ENCODE results near the gene FBP2. TPM values are rescaled to one million over a fixed set of nuclear protein-coding genes. Genes with fewer than 3 reads are reported as not detected.
"Not testable (repeated sequence)": the region's sequence is repeated elsewhere in the genome, so short reads cannot be mapped to it uniquely, and the experiment has no call there.

FBP2 gene
- polyA plus RNA-seq, 4 donors, result 0.17 TPM; not detected in 3

DNA sequence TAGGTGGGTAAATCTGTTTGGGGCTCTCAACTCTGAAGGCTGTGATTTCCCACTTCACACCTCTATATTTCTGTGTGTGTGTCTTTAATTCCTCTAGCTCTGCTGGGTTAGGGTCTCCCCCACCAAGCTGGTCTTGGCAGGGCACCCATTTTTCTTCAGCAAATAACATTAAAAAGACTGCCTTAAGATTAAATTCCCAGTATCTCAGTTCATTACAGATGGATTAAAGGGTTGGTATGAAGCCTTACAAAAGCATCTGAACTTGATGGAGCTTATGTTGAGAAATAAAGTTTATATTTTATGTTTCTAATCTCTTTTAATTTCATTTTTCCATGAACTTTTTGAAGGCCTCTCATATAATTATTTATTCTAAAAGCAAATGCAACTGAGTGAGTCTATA, 27.1 kb downstream of the FBP2 start:
- DNase-seq (ENCODE audit: low read depth in 4 of 4, low spot score in 3 of 4), result no peak

DNA sequence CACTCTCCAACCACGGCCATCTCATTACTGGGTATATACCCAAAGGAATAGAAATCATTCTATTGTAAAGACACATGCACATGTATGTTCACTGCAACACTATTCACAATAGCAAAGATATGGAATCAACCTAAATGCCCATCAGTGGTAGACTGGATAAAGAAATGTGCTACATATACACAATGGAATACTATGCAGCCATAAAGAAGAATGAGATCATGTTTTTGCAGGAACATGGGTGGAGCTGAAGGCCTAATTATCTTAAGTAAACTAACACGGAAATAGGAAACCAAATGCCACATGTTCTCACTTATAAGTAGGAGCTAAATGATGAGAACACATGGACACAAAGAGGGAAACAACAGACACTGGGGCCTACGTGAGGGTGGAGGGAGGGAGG, 29.3 kb downstream of the FBP2 start:
- not testable (repeated sequence) for DNase-seq (ENCODE audit: low read depth in 4 of 4, low spot score in 3 of 4)

DNA sequence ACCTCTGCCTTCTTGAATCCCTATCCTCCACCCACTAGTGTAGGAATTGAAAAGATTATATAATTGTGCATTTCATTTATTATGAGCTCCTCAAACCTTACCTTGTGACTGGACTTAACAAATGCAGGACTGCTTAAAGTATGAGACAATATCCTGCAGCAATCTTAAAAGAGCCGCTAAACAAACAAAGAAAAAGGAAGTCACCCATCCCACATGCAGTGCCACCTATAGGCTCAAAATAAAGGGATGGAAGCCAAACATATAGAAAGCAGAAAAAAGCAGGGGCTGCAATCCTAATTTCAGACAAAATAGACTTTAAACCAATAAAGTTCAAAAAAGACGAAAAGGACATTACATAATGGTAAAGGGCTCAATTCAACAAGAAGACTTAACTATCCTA, 30.1 kb downstream of the FBP2 start:
- no peak for DNase-seq (ENCODE audit: low read depth in 4 of 4, low spot score in 3 of 4)

DNA sequence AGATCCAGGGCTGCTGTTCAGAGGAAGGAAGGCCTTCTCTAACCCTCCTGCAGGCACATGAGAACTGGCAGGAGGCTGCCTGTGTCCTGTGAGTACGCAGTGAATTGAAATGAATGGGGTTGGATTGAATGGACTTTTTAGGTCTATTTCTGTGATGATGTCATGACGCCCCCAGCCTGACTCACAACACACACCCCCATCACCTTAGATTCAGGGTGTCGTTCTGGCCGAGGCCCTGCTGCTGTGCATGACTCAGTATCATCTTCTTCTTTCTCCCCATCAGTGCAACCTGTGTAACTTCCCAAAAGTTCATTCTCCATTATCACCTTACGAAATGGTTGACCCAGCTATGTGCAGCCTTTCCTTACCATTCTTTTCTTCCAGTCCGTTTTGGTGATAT, 33.4 kb downstream of the FBP2 start:
- no peak for DNase-seq (ENCODE audit: low read depth in 4 of 4, low spot score in 3 of 4)

DNA sequence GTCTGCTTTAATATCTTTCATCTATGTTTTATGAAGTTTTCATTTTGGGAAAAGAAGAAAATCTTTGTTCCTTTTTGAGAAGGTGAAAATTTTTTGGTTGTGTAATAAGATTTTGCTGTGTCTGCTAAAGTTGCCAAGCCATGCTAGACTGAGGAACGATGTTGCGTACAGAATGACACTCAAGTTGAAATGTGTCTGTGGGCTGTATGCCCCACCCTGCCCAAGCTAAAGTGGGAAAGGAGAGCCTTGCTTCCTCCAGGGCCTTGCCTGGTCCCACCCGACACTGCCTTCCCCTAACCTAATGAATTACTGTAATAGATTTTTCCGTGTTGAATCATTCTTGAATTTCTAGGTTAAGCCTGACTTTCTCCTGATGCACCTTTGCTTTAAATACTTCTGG, 36.2 kb downstream of the FBP2 start:
- DNase-seq (ENCODE audit: low read depth in 4 of 4, low spot score in 3 of 4), result no peak

DNA sequence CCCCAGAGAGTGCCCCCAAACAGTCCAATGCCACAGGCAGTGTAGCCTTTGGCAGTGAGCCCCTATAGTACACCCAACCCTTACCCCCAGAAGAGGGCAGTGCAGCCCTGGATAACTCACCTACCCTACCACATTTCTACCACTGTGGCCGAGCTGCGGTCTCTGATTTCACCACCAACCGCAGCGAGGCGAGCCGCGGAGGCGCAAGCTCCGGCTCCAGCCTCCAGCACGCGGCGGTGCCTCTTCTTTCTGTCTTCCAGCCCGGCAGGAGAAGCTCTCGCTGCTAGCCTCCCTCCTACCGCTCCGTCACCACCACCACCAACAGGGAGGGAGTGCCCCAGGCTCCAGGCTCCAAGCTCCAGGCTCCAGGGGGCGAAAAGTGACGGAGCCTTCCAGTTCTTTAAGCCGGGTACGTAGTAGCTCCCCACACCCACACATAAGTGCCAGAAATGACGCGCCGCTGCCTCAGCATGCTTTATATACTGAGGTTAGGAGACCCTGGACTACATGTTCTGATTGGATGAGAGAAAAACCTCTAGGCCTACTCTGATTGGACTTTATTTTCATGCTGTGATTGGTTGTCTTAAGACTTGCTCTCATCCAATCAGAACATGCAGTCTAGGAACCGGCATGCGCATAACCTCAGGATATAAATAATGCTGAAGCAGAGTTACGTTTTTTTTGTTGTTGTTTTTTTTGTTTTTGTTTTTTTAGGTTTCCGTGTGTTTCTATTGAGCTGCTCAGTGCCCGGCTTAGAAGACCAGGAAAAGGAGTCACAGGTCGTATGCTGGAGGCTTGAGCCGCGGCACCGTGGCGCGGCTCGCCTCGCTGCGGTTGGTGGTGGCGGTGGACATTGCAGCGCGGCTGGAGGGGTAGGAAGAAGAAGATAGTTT, 38.9 kb downstream of the FBP2 start, which contains the start of gene PCAT7:
Gene PCAT7 (plus strand): TSS at position 645 of the 893 bp plus-strand sequence.
- DNase-seq (ENCODE audit: low read depth in 4 of 4, low spot score in 3 of 4), result no peak

DNA sequence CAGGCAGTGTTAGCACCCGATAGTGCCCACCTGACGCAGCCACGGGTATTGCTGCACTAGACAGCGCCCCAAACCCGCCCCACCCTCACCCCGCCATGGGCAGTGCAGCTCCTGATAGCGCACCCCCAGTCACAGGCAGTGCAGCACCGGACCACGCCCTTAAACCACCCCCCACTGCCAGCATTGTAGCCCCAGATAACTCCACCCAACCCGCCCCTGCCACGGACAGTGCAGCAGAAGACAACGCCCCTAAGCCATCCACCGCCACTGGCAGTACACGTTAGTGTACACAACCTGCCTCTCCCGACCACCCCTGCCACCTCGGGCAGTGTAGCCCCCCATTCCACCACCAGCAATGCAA, 39.6 kb downstream of the FBP2 start:
- no peak for DNase-seq (ENCODE audit: low read depth in 4 of 4, low spot score in 3 of 4)

DNA sequence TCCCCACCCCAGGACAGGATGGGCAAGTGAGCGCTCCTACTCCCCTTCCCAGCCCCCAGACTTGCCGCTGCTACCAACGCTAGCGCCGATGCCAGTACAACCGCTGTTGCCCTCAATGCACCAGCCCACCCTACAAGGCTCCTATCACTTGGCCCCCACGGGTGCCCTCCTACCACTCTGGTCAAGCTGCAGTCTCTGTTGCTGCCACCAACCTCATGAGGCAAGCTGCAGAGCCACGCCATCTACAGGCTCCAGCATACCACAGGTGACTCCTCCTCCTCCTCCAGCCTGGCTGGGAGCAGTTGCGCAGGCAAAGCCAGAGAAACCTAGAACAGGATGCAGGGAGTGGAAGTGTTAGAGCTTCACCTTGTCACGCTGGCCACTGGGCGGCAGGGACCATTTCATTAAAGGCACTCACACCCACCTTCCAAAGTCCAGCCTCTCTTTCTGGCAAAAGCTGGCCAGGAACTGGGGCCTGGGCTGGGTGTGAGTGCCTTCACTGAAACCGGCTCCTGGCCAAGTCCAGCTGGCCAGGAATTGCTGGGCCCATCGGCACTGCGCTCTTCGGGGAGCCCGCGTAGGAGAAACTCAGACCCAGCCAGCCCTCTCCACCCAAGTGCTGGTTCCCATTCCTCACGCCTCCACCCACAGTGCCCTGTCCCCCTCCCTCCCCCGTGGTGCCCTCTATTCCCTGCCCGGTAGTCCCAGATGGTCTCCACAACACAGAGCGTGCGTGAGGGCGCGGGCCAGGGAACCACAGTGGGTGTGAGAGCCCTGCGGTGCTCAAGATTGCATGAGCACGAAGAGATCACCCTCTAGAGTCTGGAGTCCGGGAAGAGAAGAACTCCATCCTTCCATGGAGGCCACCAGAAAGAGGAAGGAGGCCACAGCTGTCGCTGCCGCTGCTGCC, 40.3 kb downstream of the FBP2 start:
- DNase-seq (ENCODE audit: low read depth in 4 of 4, low spot score in 3 of 4), result no peak

DNA sequence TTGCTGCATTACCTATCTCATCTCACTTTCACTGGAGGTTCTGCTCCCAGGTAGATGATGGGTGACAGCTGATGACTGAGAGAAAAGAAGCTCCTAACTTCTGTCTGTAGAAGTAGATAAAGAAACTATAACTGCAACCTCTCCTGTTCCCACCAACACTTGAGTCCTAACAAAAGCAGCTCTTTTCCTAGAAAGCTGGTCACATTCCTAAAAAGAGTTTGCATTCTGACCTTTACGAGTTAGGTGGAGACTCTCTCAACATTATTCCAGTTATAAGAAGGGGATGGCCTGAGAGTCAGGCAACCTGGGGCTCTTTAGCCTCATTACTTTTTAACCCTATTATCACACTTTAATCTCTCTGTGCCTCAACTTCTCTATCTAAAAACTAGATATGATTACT, 47.7 kb downstream of the FBP2 start:
- DNase-seq (ENCODE audit: low read depth in 4 of 4, low spot score in 3 of 4), result no peak

DNA sequence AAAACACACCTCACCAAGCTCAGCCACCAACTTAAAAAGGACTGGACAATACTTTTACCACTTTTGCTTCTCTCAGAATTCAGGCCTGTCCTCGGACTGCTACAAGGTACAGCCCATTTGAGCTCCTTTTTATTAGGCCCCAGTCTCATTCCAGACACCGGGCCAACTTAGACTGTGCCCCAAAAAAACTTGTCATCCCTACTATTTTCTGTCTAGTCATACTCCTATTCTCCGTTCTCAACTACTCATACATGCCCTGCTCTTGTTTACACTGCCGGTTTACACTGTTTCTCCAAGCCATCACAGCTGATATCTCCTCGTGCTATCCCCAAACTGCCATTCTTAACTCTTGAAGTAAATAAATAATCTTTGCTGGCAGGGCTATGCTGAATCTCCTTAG, 49.3 kb downstream of the FBP2 start:
- not testable (repeated sequence) for DNase-seq (ENCODE audit: low read depth in 4 of 4, low spot score in 3 of 4)

DNA sequence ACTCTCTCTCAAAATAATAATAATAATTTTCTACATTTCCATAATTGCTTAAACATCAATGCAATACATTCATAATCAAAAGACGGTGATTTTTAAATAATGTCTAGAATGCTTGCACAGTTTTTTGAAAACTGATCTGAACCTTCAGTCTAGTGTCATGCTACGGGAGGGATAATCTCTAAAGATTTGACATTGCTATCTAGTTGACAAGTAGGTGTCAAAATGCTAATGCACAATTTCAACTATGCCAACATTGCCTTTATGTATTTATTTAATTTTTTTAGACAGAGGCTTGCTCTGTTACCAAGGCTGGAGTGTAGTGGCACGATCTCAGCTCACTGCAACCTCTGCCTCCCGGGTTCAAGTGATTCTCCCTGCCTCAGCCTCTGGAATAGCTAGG, 54.7 kb downstream of the FBP2 start:
- no peak for DNase-seq (ENCODE audit: low read depth in 4 of 4, low spot score in 3 of 4)

DNA sequence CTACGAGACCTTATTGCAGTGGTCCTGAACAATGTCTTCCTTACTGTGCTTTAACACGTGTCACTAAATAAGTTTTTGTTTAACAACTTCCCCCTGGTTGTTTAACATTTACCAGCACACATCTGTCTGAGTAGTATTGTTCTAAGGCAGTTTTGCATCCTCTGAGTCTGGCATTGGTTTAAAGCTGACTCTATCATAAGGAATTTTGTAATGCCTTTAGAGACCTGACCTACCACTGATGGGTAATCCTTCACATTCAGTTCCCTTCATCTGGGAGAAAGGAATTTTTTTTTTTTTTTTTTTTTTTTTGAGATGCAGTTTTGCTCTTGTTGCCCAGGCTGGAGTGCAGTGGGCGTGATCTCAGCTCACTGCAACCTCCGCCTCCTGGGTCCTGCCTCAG, 58.7 kb downstream of the FBP2 start:
- DNase-seq (ENCODE audit: low read depth in 4 of 4, low spot score in 3 of 4), result no peak

DNA sequence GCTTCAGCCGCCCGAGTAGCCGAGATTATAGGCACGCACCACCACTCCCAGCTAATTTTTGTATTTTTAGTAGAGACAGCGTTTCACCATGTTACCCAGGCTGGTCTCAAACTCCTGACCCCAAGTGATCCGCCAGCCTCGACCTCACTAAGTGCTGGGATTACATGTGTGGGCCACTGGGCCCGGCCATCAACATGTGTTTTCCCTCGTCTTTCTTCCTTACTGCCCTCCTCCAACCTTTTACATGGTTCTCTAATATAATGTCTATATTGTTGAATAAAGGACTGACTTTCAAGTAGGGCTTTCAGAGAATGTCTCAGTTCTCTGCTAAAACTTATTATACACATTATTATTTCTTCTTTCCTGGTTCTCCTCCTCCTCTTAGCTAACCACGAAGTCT, 60.0 kb downstream of the FBP2 start:
- DNase-seq (ENCODE audit: low read depth in 4 of 4, low spot score in 3 of 4), result no peak

DNA sequence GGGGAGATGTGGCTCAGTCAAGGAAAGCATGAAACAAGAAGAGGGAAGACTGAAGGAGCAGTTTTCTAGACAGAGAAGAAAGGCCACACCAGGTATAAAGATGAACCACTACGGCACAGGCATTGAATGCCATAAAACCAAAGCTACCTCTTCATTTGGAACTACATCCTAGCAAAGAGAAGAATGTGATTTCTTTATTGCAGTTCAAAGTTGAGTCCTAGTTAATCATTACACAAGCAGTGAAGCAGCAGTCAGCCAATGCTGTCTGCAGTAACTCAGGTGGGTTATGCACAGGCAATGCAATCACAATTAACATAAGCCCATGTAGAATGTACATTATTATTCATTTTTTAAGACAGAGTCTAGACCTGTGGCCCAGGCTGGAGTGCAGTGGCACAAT, 60.5 kb downstream of the FBP2 start:
- DNase-seq (ENCODE audit: low read depth in 4 of 4, low spot score in 3 of 4), result peak in 3 of 4 donors; percentile 21 to 36 (median 27)

DNA sequence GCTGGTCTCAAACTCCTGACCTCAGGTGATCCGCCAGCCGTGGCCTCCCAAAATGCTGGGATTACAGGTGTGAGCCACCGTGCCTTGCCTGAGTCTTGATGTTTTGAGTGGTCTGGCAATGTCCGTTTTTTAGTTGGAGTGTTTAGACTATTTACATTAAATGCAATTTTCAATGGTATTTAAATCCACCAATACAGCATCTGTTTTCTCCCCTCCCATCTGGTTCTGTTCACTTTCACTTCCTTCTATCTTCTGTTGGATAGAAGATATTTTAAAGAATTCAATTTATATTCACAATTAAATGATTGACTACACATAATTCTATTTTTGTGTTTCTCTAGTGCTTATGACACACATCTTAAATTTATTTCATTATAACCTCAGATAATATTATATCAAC, 64.7 kb downstream of the FBP2 start:
- DNase-seq (ENCODE audit: low read depth in 4 of 4, low spot score in 3 of 4), result no peak

DNA sequence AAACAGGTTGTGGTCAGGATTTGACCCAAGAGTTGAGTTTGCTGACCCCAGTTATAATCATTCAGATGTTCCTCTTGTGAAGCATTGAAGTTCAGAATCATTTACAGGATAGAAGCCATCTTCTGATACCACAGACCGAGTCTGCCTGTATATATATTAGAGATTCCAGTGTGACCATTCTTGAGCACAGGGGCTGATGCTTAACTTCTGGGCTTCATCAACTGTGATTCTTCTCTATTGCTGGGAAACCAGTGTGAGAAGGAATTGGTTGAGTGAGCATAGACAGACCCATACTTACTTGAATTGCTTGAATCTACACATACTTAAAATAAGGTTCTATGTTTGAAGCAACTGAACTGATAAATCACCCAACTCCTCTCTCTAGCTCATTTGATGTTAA, 66.7 kb downstream of the FBP2 start:
- DNase-seq (ENCODE audit: low read depth in 4 of 4, low spot score in 3 of 4), result no peak

DNA sequence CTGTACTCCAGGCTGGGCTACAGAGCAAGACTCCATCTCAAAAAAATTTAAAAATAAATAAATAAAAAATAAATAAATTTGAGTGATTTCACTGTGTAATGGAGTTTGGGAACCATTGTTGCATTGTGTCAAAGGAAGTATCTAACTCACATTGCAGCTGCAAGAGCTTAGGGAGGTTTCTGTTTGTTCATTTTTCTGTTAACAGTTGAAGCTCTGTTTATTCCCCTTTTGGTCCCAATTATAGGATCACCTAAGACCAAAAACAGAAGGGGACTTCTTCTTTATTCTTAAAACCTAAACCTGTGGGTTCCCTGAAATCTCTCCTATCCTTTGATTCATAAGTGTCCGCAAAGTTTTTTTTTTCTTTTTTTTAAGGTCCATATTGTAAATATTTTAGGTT, 67.4 kb downstream of the FBP2 start:
- no peak for DNase-seq (ENCODE audit: low read depth in 4 of 4, low spot score in 3 of 4)

DNA sequence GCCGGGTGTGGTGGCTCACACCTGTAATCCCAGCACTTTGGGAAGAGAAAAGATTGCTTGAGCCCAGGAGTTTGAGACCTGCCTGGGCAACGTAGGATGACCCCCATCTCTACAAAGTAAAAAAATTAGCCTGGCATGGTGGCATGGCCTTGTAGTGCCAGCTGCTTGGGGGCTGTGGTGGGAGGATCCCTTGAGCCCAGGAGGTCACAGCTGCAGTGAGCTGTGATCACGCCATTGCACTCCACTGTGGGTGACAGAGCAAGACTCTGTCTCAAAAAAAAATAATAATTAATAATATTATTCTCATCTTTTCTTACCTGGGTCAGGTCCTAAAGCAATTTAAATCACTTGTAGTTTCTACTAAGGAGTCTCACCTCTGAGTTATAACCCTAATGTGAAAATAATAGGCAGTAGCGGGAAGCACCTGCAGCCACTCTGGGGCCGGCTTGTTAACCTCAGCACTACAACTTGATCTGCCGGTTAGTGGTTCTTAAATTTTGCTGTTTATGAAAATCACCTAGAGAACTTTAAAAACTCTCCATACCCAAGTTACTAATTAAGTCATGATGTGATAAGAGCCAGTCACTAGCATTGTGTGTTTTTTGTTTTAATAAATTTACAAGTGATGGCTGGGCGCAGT, 68.1 kb downstream of the FBP2 start:
- DNase-seq (ENCODE audit: low read depth in 4 of 4, low spot score in 3 of 4), result no peak

DNA sequence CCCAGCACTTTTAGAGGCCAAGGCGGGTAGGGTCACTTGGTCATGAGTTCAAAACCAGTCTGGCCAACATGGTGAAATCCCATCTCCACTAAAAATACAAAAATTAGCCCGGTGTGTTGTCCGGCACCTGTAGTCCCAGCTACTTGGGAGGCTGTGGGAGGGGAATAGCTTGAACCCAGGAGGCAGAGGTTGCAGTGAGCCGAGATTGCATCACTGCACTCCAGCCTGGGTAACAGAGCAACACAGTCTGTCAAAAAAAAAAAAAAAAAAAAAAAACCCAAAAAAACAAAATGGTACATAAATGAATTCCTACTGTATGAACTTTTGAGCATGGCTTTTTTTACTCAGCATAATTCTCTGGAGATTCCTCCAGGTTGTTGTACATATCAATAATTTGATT, 76.4 kb downstream of the FBP2 start:
- DNase-seq (ENCODE audit: low read depth in 4 of 4, low spot score in 3 of 4), result no peak

DNA sequence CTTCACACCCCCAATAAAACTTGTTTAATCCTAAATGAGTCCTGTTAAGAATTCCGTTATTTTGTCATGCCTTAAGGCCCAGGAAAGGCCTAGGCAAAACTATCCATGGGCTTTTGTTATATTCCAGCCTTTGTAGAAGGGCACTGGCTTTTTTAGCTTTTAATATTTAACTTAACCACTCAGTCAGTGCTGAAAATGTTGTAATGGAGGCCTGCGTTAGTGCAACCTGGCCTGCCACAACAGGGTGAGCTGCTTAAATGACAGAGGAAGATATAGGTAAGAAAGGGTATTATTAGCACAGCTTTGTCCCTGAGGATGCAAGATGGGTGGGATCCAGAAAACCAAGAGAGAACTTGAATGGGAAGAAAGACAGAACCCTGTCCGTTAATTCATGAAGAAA, 78.9 kb downstream of the FBP2 start:
- no peak for DNase-seq (ENCODE audit: low read depth in 4 of 4, low spot score in 3 of 4)

DNA sequence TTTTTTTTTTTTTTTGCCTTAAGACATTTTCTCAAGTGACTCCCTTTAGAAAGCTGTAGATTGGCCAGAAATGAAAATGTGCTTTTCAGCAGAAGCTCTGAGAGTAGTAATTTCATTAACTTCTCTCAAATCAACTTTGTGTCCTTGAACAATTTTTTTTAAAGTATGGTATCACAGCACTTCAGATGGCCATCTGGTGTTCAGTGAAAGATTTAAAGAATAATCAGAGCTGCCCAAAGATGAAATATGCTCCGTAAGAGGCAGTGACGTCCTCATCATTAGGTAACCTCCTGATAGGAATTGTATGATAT, 81.7 kb downstream of the FBP2 start:
- no peak for DNase-seq (ENCODE audit: low read depth in 4 of 4, low spot score in 3 of 4)
